ENCODE results near the gene SMAGP. TPM values are rescaled to one million over a fixed set of nuclear protein-coding genes. Genes with fewer than 3 reads are reported as not detected.
"Not testable (repeated sequence)": the region's sequence is repeated elsewhere in the genome, so short reads cannot be mapped to it uniquely, and the experiment has no call there.

The SMAGP gene
- total RNA-seq, 4 donors from 2014 or later, result 1.2 to 19.0 (median 9.5) TPM

- DNase-seq, result no peak
- intact Hi-C loops (cut with DNase I; ENCODE audit: low total_unique reads), result no loop called here
Observed at GRCh38 chr12:51285843-51286242, 15.6 kb upstream of the SMAGP start.

DNA sequence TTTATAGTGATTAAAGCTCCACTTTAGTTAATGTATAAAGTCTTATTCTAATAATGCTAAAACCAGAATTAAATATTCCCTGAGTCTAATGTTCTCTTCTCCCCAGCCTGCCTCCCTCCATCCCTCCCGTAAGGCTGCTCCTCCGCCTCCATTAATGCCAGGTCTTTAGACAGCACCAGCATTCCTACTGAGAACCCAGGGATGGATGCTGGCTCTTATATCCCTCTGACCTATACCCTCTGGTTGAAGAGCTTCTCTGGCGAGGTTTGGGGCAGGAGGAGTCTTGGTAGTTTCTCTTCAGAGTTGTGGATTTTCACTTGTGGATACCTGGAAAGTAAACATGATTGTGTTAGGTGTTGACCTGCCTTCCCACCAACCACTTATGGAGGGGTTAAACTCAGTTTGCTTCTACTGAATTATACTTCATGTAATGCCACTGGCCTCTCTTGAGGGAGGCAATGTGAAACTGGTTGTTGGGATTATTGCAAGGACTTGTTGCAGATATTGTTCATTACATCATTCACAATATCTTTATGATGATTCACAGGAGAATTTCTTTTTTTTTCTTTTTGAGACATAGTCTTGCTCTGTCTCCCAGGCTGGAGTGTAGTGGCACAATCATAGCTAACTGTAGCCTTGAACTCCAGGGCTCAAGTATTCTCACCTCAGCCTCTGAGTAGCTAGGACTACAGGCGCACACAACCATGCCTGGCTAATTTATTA is 11.1 kb upstream of the SMAGP start:
- DNase-seq, result no peak
- Histone ChIP-seq H3K9me3 (no peaks in the 10 kb centered on the region), H3K4me3 (no peak overlapping the region), H3K27me3 (no peaks in the 10 kb centered on the region), H3K36me3 (no peaks in the 10 kb centered on the region), H3K4me1 (no peaks in the 10 kb centered on the region), H3K27ac (no peak overlapping the region)
- intact Hi-C loops (cut with DNase I; ENCODE audit: low total_unique reads), result no loop called here
- TF ChIP-seq CTCF (IDR thresholded peaks at IDR 0.05) (no peak), POLR2A (IDR thresholded peaks at IDR 0.05) (no peak)

More at GRCh38 chr12:51285843-51286242, 15.6 kb upstream of the SMAGP start:
- no peak for TF ChIP-seq CTCF (IDR thresholded peaks at IDR 0.05)
- Histone ChIP-seq H3K27ac (no peak overlapping the region), H3K4me3 (no peak overlapping the region), H3K9me3 (no peaks in the 10 kb centered on the region), H3K4me1 (no peaks in the 10 kb centered on the region), H3K36me3 (no peaks in the 10 kb centered on the region), H3K27me3 (no peaks in the 10 kb centered on the region)

DNA sequence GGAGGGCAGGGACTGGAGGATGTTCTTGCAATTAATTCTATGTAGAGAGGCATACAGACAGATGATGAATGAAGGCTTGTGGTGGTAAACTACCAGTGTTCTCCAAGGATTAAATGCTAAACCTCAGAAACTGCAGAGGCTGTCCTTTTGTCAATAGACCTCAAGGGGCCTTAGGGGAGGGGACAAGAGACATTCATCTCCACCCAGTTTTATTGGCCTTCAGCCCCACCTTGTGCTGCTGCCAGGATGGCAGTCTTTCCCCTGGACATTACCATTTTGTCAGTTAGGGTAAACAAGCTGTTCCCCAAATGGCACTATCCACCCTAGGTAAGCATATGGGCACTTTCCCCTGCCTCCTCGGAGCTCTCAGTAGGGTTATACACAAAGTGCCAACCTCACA is 4.9 kb upstream of the SMAGP start:
- Histone ChIP-seq H3K9me3 (no peaks in the 10 kb centered on the region), H3K4me3 (no peak overlapping the region), H3K4me1 (no peaks in the 10 kb centered on the region), H3K27ac (no peak overlapping the region), H3K27me3 (no peaks in the 10 kb centered on the region), H3K36me3 (no peaks in the 10 kb centered on the region)
- no peak for DNase-seq
- TF ChIP-seq CTCF (IDR thresholded peaks at IDR 0.05) (no peak), POLR2A (IDR thresholded peaks at IDR 0.05) (no peak)
- intact Hi-C loops (cut with DNase I; ENCODE audit: low total_unique reads), result no loop called here

DNA sequence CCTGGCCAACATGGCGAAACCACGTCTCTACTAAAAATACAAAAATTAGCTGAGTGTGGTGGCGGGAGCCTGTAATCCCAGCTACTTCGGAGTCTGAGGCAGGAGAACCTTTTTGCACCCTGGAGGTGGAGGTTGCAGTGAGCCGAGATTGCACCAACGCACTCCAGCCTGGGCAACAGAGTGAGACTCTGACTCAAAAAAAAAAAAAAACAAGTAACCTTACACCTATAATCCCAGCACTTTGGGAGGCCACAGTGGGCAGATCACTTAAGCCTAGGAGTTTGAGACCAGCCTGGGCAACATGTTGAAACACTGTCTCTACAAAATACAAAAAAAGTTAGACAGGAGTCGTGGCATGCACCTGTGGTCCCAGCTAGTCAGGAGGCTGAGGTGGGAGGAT is 2.6 kb upstream of the SMAGP start:
- H3K36me3 ChIP-seq; H3K27me3 ChIP-seq; DNase-seq; H3K4me3 ChIP-seq; H3K27ac ChIP-seq; H3K9me3 ChIP-seq; intact Hi-C loops (cut with DNase I; ENCODE audit: low total_unique reads); H3K4me1 ChIP-seq: not testable (repeated sequence)

DNA sequence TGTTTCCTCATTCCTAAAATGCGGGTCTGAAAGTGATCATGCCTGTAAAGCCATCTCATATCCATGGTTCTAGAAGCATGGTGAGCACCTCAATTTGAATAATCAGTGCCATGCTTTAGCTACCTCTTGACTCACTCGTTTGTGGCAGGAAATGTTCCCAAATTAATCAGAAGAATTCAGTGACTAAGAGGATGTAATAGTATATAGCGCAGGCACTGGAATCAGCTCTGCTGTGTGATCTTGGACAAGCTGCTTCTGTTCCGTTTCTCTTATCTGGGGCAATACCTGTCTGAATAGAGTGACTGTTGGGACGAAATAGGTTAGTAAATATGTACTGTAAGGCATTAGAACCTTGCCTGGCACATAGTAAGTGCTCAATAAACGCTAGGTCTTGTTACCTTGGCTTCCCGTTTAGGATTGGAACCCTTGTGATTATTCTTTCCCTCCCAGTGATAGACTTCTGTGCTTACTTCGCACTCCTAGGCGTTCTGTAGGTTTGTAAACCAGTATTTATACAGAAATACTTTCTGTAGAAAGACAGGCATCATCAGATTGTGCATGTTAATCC is 820 bp upstream of the SMAGP start:
- no peak for TF ChIP-seq POLR2A (IDR thresholded peaks at IDR 0.05)
- TF ChIP-seq CTCF (IDR thresholded peaks at IDR 0.05), result no peak
- Histone ChIP-seq H3K4me3 (peak overlapping the region; percentile 38 to 86), H3K4me1 (no peaks in the 10 kb centered on the region), H3K9me3 (no peaks in the 10 kb centered on the region), H3K27ac (peak overlapping the region; percentile 54 to 65), H3K36me3 (no peaks in the 10 kb centered on the region), H3K27me3 (no peaks in the 10 kb centered on the region)
- intact Hi-C loops (cut with DNase I; ENCODE audit: low total_unique reads), result no loop called here
- no peak for DNase-seq
